ENCODE data around the gene RPS24.

The RPS24 gene

GRCh38 chr10:78025685-78026364 is 7.8 kb upstream of the RPS24 start:
- Histone ChIP-seq H2BK5ac (ENCODE audit: low read depth, low read length, poor library complexity, severe bottlenecking) (no peak overlapping the region), H3K36me3 (ENCODE audit: control insufficient read depth in 1 of 2, insufficient read depth in 2 of 2, low read depth in 1 of 2, low read length in 2 of 2) (peaks cover 36 to 61% of the 10 kb centered on the region in 2 experiments), H3K4me2 (ENCODE audit: low read length, poor library complexity, severe bottlenecking) (no peak overlapping the region), H3K14ac (ENCODE audit: low read length in 2 of 2) (no peak overlapping the region), H3K4me1 (ENCODE audit: control insufficient read depth, insufficient read depth, low read depth, low read length) (peaks cover 10% of the 10 kb centered on the region), H3K4me3 (ENCODE audit: insufficient read depth in 1 of 2, low read depth in 1 of 2, low read length in 2 of 2) (peak overlapping the region in 1 of 2 experiments; percentile 36), H2BK120ac (ENCODE audit: low read depth, low read length) (no peak overlapping the region), H3K18ac (ENCODE audit: low read depth in 1 of 2, low read length in 2 of 2) (no peak overlapping the region), H3K79me1 (replicated peaks; ENCODE audit: low read length, poor library complexity, severe bottlenecking) (peaks cover 32% of the 10 kb centered on the region), H3K27ac (ENCODE audit: low read length, poor library complexity, severe bottlenecking) (peak overlapping the region; percentile 50), H2BK12ac (ENCODE audit: low read length in 2 of 2) (peak overlapping the region in 1 of 2 experiments; percentile 11), H3K9me3 (ENCODE audit: control insufficient read depth, low read length) (no peaks in the 10 kb centered on the region), H2AFZ (ENCODE audit: low read depth, low read length) (no peak overlapping the region), H2AK5ac (ENCODE audit: low read length, severe bottlenecking) (no peak overlapping the region), H4K91ac (ENCODE audit: low read length) (no peak overlapping the region), H2BK15ac (ENCODE audit: low read depth, poor library complexity, severe bottlenecking) (no peak overlapping the region), H3K4ac (ENCODE audit: low read depth in 1 of 2, low read length in 2 of 2) (no peak overlapping the region), H4K8ac (ENCODE audit: low read length) (no peak overlapping the region), H3K9ac (ENCODE audit: low read length) (peak overlapping the region; percentile 76), H3K23ac (ENCODE audit: low read length in 2 of 2) (no peak overlapping the region), H3K27me3 (ENCODE audit: control insufficient read depth in 1 of 2, insufficient read depth in 1 of 2, low read length in 2 of 2) (no peaks in the 10 kb centered on the region)
- 80% methylated on average over 8 of the region's 8 CpGs for WGBS
- DNase-seq: no peak

GRCh38 chr10:78028438-78029268 is 5.0 kb upstream of the RPS24 start:
- H3K23ac ChIP-seq (ENCODE audit: low read length in 2 of 2): peak overlapping the region in 1 of 2 experiments; percentile 77
- H2AK5ac ChIP-seq (ENCODE audit: low read length, severe bottlenecking): peak overlapping the region; percentile 53
- H3K9ac ChIP-seq (ENCODE audit: low read length): peak overlapping the region; percentile 95
- peak overlapping the region; percentile 89 for H2AFZ ChIP-seq (ENCODE audit: low read depth, low read length)
- peak overlapping the region; percentile 95 for H4K8ac ChIP-seq (ENCODE audit: low read length)
- H3K9me3 ChIP-seq (ENCODE audit: control insufficient read depth, low read length): no peaks in the 10 kb centered on the region
- peak overlapping the region; percentile 84 to 96 for H3K4ac ChIP-seq (ENCODE audit: low read depth in 1 of 2, low read length in 2 of 2)
- WGBS: 48% methylated on average over 36 of the region's 36 CpGs
- H3K18ac ChIP-seq (ENCODE audit: low read depth in 1 of 2, low read length in 2 of 2): peak overlapping the region; percentile 64 to 94
- peak overlapping the region; percentile 96 to 97 for H3K4me3 ChIP-seq (ENCODE audit: insufficient read depth in 1 of 2, low read depth in 1 of 2, low read length in 2 of 2)
- peaks cover 12% of the 10 kb centered on the region for H3K4me1 ChIP-seq (ENCODE audit: control insufficient read depth, insufficient read depth, low read depth, low read length)
- H2BK12ac ChIP-seq (ENCODE audit: low read length in 2 of 2): no peak overlapping the region
- no peaks in the 10 kb centered on the region for H3K27me3 ChIP-seq (ENCODE audit: control insufficient read depth in 1 of 2, insufficient read depth in 1 of 2, low read length in 2 of 2)
- peak overlapping the region; percentile 52 for H2BK5ac ChIP-seq (ENCODE audit: low read depth, low read length, poor library complexity, severe bottlenecking)
- peaks cover 14 to 34% of the 10 kb centered on the region in 2 experiments for H3K36me3 ChIP-seq (ENCODE audit: control insufficient read depth in 1 of 2, insufficient read depth in 2 of 2, low read depth in 1 of 2, low read length in 2 of 2)
- peak overlapping the region; percentile 83 for H4K91ac ChIP-seq (ENCODE audit: low read length)
- peak; percentile 75 for DNase-seq
- H3K4me2 ChIP-seq (ENCODE audit: low read length, poor library complexity, severe bottlenecking): peak overlapping the region; percentile 87
- no peak overlapping the region for H2BK15ac ChIP-seq (ENCODE audit: low read depth, poor library complexity, severe bottlenecking)
- H3K27ac ChIP-seq (ENCODE audit: low read length, poor library complexity, severe bottlenecking): peak overlapping the region; percentile 93
- H3K79me1 ChIP-seq (replicated peaks; ENCODE audit: low read length, poor library complexity, severe bottlenecking): peaks cover 25% of the 10 kb centered on the region
- peak overlapping the region in 1 of 2 experiments; percentile 99 for H3K14ac ChIP-seq (ENCODE audit: low read length in 2 of 2)
- H2BK120ac ChIP-seq (ENCODE audit: low read depth, low read length): no peak overlapping the region

- Histone ChIP-seq H2BK5ac (ENCODE audit: low read depth, low read length, poor library complexity, severe bottlenecking) (peak within 1 kb of the TSS; percentile 52), H2AFZ (ENCODE audit: low read depth, low read length) (peak within 1 kb of the TSS; percentile 89), H3K18ac (ENCODE audit: low read depth in 1 of 2, low read length in 2 of 2) (peak within 1 kb of the TSS; percentile 64 to 94), H2BK12ac (ENCODE audit: low read length in 2 of 2) (peak within 1 kb of the TSS in 1 of 2 experiments; percentile 57), H3K4me1 (ENCODE audit: control insufficient read depth, insufficient read depth, low read depth, low read length) (peaks cover 12% of the 10 kb centered on the region), H3K27ac (ENCODE audit: low read length, poor library complexity, severe bottlenecking) (peak within 1 kb of the TSS; percentile 93), H2BK120ac (ENCODE audit: low read depth, low read length) (no peak within 1 kb of the TSS), H3K9me3 (ENCODE audit: control insufficient read depth, low read length) (no peaks in the 10 kb centered on the region), H3K4me3 (ENCODE audit: insufficient read depth in 1 of 2, low read depth in 1 of 2, low read length in 2 of 2) (peak within 1 kb of the TSS; percentile 96 to 97), H3K36me3 (ENCODE audit: control insufficient read depth in 1 of 2, insufficient read depth in 2 of 2, low read depth in 1 of 2, low read length in 2 of 2) (peaks cover 6 to 25% of the 10 kb centered on the region in 2 experiments), H3K79me1 (replicated peaks; ENCODE audit: low read length, poor library complexity, severe bottlenecking) (peaks cover 18% of the 10 kb centered on the region), H3K9ac (ENCODE audit: low read length) (peak within 1 kb of the TSS; percentile 95), H2AK5ac (ENCODE audit: low read length, severe bottlenecking) (peak within 1 kb of the TSS; percentile 53), H3K27me3 (ENCODE audit: control insufficient read depth in 1 of 2, insufficient read depth in 1 of 2, low read length in 2 of 2) (no peaks in the 10 kb centered on the region), H3K14ac (ENCODE audit: low read length in 2 of 2) (peak within 1 kb of the TSS in 1 of 2 experiments; percentile 99), H4K91ac (ENCODE audit: low read length) (peak within 1 kb of the TSS; percentile 83), H3K4ac (ENCODE audit: low read depth in 1 of 2, low read length in 2 of 2) (peak within 1 kb of the TSS; percentile 84 to 96), H2BK15ac (ENCODE audit: low read depth, poor library complexity, severe bottlenecking) (peak within 1 kb of the TSS; percentile 63), H3K23ac (ENCODE audit: low read length in 2 of 2) (peak within 1 kb of the TSS in 1 of 2 experiments; percentile 77), H4K8ac (ENCODE audit: low read length) (peak within 1 kb of the TSS; percentile 95), H3K4me2 (ENCODE audit: low read length, poor library complexity, severe bottlenecking) (peak within 1 kb of the TSS; percentile 87)
- WGBS: under 1% methylated on average over 34 of the region's 35 CpGs
- DNase-seq: peak; percentile 98
Observed at GRCh38 chr10:78029269-78030226, 4.1 kb upstream of the RPS24 start, which contains the start of gene POLR3A. POLR3A (minus strand) TSS chr10:78029515; CDS start chr10:78029407, 108 bp downstream.

All from mesenchymal stem cell (in vitro differentiated cells and primary cell).